Right lobe of liver (tissue), 6 donors: Measurements from ENCODE around the gene COQ8B. TPM values are rescaled to one million over a fixed set of nuclear protein-coding genes. Genes with fewer than 3 reads are reported as not detected.

Experiments
- ATAC-seq, 4 donors: fragments of 200-7000 bp; cut with Tn5 transposase; one replicate each; pipeline ENCODE4 v1.9.1; 2020; ENCODE audit warnings: mild to moderate bottlenecking in 4 of 4, moderate library complexity in 4 of 4
- DNase-seq, 3 donors: peaks; one replicate each; pipeline ENCODE4 v3.0.0-alpha.2; 2020
- H3K27ac ChIP-seq, 3 donors: fragments of 200-600 bp; one replicate each; pipeline ENCODE4 v1.8.0; 2022
- H3K27me3 ChIP-seq, 2 donors: fragments of 200-600 bp; one replicate each; pipeline ENCODE4 v1.8.0; 2022
- H3K36me3 ChIP-seq, 4 donors: fragments of 200-600 bp; sonication (generic) in 1 of 4; one replicate each; pipeline versions ENCODE4 v1.5.1 to v1.8.0; 2017 to 2022; ENCODE audit warnings: control low read depth in 1 of 4
- H3K4me1 ChIP-seq, 4 donors: fragments of 200-600 bp; sonication (generic) in 1 of 4; one replicate each; pipeline versions ENCODE4 v1.5.1 to v1.8.0; 2017 to 2022; ENCODE audit warnings: control low read depth in 1 of 4
- H3K4me3 ChIP-seq, 3 donors: fragments of 200-600 bp; one replicate each; pipeline ENCODE4 v1.8.0; 2022
- H3K9me3 ChIP-seq, 4 donors: fragments of 200-600 bp; sonication (generic) in 1 of 4; one replicate each; pipeline versions ENCODE4 v1.5.1 to v1.8.0; 2017 to 2022; ENCODE audit warnings: control low read depth in 1 of 4
- CTCF ChIP-seq, 4 donors: fragments of 200-600 bp in 3 of 4; fragments of 450-650 bp in 1 of 4; IDR thresholded peaks; one replicate each; pipeline versions ENCODE4 v1.5.1 to v1.8.0; 2016 to 2022; ENCODE audit warnings: antibody characterized with exemption in 4 of 4, mild to moderate bottlenecking in 2 of 4
- POLR2A ChIP-seq: fragments of 450-650 bp; IDR thresholded peaks from one replicate; pipeline ENCODE4 v1.6.1; 2017; ENCODE audit warnings: antibody characterized with exemption, mild to moderate bottlenecking
- WGBS: methylation state at CpG from one replicate; pipeline ENCODE4 v1.1.6; 2018; ENCODE audit warnings: low coverage, low lambda C conversion rate; ENCODE audit not compliant: insufficient coverage; ENCODE audit errors: missing lambda C conversion rate; 5-methylcytosine and 5-hydroxymethylcytosine counted together
- intact Hi-C, 2 donors: fragments of 100-400 bp; cut with DNase I; formaldehyde crosslinking; loops; one replicate each; pipeline versions ENCODE4 v1.11.2 to v1.14.1; 2022
- total RNA-seq, 6 experiments: library from RNA; depleted of rRNA in 2 of 6; stranded (reverse); fragments of >200 nt in 2 of 6; fragmentation: NEBNext Ultra II Directional in 3 of 6; extraction: Animal tissue kit (Norgen Biotek cat#: 25700) in 3 of 6; gene quantifications; one replicate each; pipeline versions ENCODE4 v1.1.0 to v1.2.4, GENCODE V29; 2016 to 2023
- donor health status: DM: no; HTN: yes; CAD: no.
- donor health status: DM: no; HTN: no; CAD: no.
- donor health status: DM: no; HTN: no; CAD: no.
- donor health status: DM: no; HTN: yes; CAD: no.
- donor health status: DM: no; HTN: yes; CAD: no.

Gene COQ8B
- total RNA-seq, 6 experiments from 2014 or later, result 15.1 to 30.6 (median 25.6) TPM

- WGBS, result 51% methylated on average over 3 of the region's 24 CpGs
- Histone ChIP-seq H3K36me3 (peaks cover 0 to 7% (median 0%) of the 10 kb centered on the region in 4 donors), H3K27ac (no peak overlapping the region), H3K4me3 (no peak overlapping the region), H3K27me3 (no peaks in the 10 kb centered on the region), H3K4me1 (peaks cover 0 to 9% (median 0%) of the 10 kb centered on the region in 4 donors), H3K9me3 (no peaks in the 10 kb centered on the region)
- DNase-seq, result no peak
- intact Hi-C loops, result no loop called here
- TF ChIP-seq POLR2A, result no peak
- TF ChIP-seq CTCF (IDR thresholded peaks at IDR 0.05), result no peak
- no peak for ATAC-seq
Measured at GRCh38 chr19:40691421-40692211, 25.1 kb downstream of the COQ8B start.

- ATAC-seq (peak; percentile 92 to 96 (median 93)), DNase-seq (peak; percentile 95 to 97 (median 96))
- Histone ChIP-seq H3K4me1 (peaks cover 0 to 5% (median 0%) of the 10 kb centered on the region in 4 donors), H3K4me3 (peak overlapping the region; percentile 45 to 56 (median 49)), H3K27me3 (no peaks in the 10 kb centered on the region), H3K27ac (peak overlapping the region in 1 of 3 donors; percentile 15), H3K9me3 (no peaks in the 10 kb centered on the region), H3K36me3 (peaks cover 0 to 8% (median 0%) of the 10 kb centered on the region in 4 donors)
- intact Hi-C loops, result no loop called here
- 19% methylated on average over 19 of the region's 56 CpGs for WGBS
- no peak for TF ChIP-seq CTCF (IDR thresholded peaks at IDR 0.05)
- no peak for TF ChIP-seq POLR2A
Measured at GRCh38 chr19:40690693-40691420, 25.8 kb downstream of the COQ8B start.

- ATAC-seq (no peak), DNase-seq (no peak)
- Histone ChIP-seq H3K36me3 (peaks cover 0 to 8% (median 0%) of the 10 kb centered on the region in 4 donors), H3K27ac (peak within 1 kb of the TSS in 2 of 3 donors; percentile 15 to 54), H3K27me3 (no peaks in the 10 kb centered on the region), H3K4me3 (peak within 1 kb of the TSS; percentile 45 to 56 (median 49)), H3K9me3 (no peaks in the 10 kb centered on the region), H3K4me1 (peaks cover 0 to 5% (median 0%) of the 10 kb centered on the region in 4 donors)
- no peak for TF ChIP-seq CTCF (IDR thresholded peaks at IDR 0.05)
- peak; percentile 13 for TF ChIP-seq POLR2A
- intact Hi-C loops, result no loop called here
- 43% methylated on average over 4 of the region's 50 CpGs for WGBS
Measured at GRCh38 chr19:40690050-40690692, 26.5 kb downstream of the COQ8B start, which contains the start of gene NUMBL. Gene NUMBL (minus strand): TSS chr19:40690651. CDS start chr19:40690483, 168 bp downstream.

GRCh38 chr19:40689339-40690049 is 27.2 kb downstream of the COQ8B start:
- WGBS, result 63% methylated on average over 6 of the region's 18 CpGs

More at GRCh38 chr19:40689339-40690049, 27.2 kb downstream of the COQ8B start:
- H3K36me3 ChIP-seq, result peaks cover 0 to 8% (median 0%) of the 10 kb centered on the region in 4 donors
- intact Hi-C loops, result no loop called here
- DNase-seq (no peak), ATAC-seq (no peak)
- no peak for TF ChIP-seq POLR2A
- TF ChIP-seq CTCF (IDR thresholded peaks at IDR 0.05), result no peak
- no peaks in the 10 kb centered on the region for H3K9me3 ChIP-seq
- no peak overlapping the region for H3K27ac ChIP-seq
- peaks cover 0 to 5% (median 0%) of the 10 kb centered on the region in 4 donors for H3K4me1 ChIP-seq
- no peaks in the 10 kb centered on the region for H3K27me3 ChIP-seq
- peak overlapping the region; percentile 45 to 56 (median 49) for H3K4me3 ChIP-seq
